GM21367 (cell line): Measurements from ENCODE around the gene DNAJB11.
"Not testable (repeated sequence)": the region's sequence is repeated elsewhere in the genome, so short reads cannot be mapped to it uniquely, and the experiment has no call there.

Source experiments
- ATAC-seq: cut with Tn5 transposase; IDR thresholded peaks from one replicate; pipeline ENCODE4 v1.9.1; 2021; ENCODE audit not compliant: unreplicated experiment

The DNAJB11 gene

DNA sequence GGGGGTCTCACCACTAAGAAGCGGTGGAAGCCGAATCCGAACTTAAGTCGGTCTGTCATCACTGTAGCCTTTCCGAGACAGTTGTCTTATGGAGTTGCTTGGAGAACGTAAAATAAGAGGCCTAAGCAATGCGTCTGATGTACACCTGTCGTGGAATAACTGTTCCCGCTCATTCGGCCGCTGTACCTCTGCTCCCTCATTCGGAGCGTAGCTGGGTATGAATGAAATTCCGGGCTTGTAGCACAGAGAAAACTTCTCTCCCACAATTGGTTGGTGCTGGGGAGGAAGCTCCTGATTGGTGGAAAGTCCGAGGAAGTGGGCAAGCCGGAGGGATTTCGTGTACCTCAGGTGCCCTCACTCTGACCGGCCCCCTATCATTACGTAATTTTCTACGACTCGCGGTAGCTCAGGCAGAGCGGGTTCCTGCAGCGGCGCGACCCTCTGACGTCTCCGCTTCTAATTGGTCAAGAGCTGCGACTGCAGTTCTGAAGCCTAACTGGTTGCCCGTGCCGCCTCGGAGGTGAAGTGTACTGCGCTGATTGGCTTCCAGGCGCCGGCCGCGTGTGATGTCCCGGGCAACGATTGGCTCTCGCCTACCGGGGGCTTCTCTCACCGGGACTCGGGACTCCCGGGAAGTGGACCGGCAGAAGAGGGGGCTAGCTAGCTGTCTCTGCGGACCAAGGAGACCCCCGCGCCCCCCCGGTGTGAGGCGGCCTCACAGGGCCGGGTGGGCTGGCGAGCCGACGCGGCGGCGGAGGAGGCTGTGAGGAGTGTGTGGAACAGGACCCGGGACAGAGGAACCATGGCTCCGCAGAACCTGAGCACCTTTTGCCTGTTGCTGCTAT, at the start of gene DNAJB11:
TSS of gene DNAJB11 (plus strand) at position 625 of the 845 bp plus-strand sequence. CDS start at position 803, 178 bp downstream.
- ATAC-seq, result peak; percentile 86

DNA sequence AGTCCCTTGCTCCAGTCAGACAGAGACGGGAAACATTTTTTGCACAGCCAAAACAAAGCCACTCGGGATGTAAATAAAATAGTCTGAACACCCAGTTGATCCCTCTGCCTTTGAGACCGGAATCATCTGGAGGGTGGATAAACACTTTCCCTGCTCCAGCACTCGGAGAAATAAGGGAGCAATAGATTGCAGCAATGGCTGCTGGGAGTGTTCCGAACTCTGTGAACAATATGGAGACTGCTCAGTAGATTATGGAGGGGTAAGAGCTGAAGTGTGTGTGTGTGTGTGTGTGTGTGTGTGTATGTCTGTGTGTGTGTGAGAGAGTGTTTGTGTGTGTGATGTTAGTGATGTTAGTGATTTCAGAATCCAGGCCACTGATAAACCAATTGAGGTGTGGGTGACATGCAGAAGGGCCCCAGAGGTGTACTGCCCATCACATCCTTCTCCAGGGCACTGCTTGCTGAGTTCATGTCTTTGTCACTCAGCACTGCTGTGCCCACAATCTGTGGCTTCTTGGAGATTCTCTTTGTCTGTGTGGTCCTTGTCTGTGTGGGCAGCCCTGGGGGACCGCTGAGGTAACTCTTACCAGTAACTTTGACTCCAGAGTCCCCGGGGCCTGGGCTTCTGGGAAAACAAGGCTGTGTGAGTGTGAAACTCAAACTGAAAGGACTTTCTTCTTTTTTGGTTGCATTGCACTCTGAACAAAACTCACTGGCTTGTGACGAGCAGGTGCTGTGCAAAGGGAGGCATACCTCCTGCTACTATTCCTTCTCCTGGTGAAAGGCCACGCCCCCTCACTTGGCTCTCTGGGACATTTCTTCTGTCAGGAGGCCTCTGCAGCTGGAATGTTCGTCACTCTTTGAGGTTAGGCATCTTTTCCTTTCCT, 49.3 kb upstream of the DNAJB11 start:
- peak; percentile 51 for ATAC-seq

DNA sequence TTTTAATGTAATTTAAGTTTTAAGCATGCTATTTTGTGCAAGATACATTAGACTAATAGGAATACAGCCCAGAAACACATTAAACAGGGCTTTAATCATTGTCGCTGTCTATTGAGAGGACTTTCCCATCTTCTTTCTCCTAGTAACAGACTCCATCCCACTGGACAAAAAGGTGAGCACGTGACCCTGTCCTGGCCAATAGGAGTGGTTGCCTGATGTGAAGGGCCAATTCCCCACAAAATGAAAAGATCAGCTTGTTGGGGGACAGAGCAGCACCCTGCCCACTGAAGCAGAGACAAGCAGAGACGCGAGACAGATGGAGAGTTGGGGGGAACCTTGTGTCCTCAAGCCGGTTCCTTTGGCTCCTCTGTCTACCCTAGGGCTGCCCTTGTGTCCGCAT, 47.5 kb upstream of the DNAJB11 start:
- ATAC-seq, result no peak

DNA sequence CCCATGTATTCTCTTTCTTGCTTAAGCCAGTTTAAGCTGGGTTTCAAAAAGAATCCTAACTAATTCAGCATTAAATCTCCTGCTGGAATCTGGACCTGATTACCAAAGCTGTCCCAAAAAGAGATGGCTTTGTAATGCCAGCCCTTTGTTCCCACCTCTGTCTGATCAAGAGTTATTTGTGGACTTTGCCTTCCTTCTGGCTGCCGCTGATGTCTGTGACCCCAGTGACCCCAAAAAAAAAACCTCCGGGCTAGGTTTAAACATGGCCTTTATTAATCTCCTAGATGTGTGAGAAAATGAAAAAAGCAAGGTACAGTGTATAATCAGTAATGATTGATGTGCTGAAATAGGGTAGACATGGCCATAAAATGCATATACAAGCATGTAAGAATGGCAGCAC, 47.1 kb upstream of the DNAJB11 start:
- ATAC-seq, result no peak

DNA sequence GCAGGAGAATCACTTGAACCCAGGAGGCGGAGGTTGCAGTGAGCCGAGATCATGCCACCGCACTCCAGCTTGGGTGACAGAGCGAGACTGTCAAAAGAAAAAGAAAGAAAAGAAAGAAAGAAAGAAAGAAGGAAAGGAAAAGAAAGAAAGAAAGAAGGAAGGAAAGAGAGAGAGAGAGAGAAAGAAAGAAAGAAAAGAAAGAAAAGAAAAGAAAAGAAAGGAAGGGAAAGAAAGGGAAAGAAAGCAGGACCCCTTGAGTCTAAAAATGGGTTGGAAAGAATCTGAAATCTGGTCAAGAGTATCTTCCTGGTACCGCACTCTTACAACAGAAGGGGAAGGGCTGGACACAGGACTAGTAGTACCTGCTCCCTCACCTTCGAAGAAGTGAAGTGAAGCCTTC, 45.9 kb upstream of the DNAJB11 start:
- ATAC-seq, result no peak

DNA sequence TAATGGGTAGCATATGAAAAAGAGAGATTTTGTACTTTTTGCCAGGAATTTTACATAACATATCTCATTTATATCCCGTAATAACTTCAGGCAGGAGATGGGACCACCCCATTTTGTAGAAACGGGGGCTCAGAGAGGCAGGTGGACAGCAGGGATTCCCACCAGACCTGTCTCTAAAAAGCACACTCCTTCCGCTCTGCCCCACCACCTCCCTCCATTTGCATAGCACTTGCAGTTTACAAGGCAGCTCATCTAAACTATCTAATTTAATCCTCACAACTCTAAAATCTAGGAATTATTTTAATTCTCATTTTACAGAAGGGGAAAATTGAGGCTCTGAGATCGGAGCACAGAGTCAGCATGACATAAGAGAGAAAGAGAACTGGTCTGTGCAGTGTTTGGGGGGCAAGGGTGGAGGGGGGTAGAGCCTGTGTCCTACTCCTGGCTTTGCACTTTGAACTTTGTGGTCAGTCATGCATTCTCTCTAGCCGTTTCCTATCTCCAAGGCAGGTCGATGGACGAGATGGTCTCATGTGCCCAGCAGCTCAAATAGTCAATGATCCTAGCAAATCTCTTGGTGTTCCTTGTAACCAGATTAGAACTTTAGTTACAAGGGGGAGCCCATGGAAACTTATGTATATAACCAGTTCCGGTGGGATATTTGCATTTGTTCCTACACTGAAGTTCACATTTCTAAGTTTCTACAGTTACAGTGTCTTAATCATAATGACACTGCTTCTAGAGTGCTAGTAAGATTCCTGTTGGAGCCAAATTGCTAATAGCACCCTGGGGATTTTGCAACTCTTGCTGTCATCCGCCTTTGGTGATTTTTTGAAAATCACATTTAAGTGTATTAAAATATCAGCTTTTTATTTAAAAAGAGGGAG, 44.9 kb upstream of the DNAJB11 start:
- peak; percentile 35 for ATAC-seq

DNA sequence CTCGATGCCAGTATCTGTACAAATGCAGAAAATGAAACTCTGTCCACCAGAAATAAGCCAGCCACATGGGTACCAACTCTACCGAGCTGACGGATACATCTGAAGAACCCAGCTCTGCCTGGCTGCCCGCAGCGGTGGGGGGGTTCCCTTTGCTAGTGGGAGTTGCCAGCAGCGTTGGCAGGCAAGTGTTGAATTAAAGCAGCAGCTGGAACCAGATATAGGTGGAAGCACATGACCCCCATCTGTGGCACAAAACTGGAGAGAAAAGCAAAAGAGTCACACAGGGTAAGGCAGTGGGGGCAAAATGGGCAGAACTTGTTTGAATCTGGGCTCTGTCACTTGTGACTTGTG, 44.3 kb upstream of the DNAJB11 start:
- peak; percentile 39 for ATAC-seq

DNA sequence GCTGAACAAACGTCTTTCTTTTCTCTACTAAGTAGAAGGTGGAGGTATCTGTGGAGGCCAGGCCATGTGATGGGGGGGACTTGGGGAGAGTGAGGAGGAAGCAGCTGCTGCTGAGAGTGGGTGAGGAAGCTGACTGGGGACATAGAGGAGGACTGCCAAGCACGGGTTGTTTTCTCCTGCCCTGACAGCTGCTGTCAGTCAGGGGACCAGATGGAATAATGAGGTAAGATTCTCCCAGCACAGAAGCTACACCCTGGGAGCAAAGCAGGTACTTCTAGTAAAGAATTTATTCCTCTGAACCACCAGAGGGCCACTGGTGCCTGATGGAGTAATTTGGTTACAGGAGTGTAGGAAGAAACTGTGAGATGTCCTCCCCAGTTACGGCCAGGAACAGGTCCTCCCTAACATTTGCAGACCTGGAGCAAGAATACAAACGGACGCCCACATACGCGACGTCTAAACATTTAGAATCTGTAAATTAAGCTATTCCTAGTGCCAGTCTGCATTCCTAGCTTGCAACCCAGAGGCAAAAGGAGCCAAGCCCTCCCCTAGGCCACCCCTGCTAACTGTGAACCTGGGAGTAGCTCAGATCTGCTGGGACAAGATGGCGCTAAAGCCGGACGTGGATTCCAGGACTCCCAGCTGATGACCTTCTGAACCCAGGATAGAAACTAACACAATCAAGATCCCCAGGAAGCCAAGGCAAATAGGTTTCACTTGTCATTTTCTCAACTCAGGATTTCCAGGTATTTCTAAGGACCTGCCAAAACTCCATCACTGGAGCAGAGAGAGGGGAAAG, 41.1 kb upstream of the DNAJB11 start:
- no peak for ATAC-seq

DNA sequence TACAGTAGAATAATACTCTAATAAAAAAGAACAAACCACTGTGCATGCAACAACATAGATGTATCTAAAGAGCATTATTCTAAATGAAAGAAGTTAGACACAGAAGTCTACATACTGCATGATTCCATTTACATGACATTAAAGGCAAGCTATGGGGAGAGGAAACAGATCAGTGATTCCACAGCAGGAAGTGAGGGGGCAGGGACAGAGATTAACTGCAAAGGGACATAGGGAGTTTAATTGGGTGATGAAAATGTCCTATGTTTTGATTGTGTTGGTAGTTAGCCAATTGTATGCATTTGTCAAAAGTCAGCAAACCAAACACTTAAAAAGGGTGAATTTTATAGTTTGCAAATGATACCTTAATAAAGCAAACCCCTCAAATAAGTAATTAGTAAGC, 40.1 kb upstream of the DNAJB11 start:
- no peak for ATAC-seq

DNA sequence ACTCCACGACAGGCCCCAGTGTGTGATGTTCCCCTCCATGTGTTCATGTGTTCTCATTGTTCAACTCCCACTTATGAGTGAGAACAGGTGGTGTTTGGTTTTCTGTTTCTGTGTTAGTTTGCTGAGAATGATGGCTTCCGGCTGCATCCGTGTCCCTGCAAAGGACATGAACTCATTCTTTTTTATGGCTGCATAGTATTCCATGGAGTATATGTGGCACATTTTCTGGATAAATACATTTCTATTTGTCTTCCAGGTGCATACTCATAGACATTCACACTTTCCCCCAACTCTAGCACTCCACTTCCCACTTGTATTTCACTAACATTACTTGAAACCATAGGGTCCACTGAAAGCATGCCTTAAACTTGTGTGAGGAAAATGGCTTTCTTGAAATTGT, 38.8 kb upstream of the DNAJB11 start:
- ATAC-seq, result not testable (repeated sequence)

DNA sequence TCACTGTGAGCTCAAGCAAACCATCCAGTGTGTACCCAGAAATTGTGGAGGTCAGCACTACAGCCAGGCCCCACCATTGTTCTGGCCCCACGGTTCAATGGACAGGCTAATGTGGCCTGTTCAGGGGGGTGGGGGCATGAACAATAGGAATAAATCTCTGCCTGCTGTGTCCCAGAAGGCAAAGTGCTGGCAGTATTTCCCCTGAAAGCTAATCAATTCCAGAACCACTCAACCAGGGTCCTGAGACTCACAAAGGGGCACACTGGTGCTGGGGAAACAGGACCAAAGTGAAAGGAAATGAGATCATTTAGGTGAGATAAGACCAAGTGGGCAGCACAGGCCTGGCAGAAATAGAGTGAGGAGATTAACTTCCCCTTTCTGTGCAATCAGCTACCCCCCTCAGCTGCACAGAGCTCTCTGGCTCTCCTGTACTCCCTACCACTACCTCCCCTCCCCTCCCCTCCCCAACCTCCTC, 37.9 kb upstream of the DNAJB11 start:
- peak; percentile 45 for ATAC-seq

DNA sequence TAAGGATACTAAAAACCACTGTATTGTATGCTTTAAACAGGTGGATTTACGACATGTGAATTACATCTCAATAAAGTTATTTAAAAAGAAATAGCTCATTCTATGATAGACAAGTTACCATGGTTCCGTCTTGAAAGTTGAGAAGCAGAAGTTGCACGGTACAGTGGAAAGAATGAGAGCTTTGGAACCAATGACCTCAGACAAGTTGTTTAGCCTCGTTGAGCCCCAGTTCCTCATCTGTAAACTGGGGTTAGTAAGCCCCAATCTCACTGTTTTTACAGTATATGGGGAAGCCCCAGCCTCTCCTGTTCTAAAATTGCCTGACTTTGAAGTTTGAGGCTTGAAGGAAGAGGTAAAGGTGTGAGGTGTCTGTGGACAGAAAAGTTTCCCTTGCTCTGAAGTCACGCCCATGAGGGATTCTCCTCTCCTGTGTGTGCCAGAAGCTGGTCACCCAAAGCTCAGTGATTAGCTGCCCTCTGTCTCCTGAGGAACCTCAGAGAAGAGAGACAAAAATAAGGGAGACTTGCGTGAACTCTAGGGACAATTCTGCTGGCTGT, 36.3 kb upstream of the DNAJB11 start:
- peak; percentile 81 for ATAC-seq

DNA sequence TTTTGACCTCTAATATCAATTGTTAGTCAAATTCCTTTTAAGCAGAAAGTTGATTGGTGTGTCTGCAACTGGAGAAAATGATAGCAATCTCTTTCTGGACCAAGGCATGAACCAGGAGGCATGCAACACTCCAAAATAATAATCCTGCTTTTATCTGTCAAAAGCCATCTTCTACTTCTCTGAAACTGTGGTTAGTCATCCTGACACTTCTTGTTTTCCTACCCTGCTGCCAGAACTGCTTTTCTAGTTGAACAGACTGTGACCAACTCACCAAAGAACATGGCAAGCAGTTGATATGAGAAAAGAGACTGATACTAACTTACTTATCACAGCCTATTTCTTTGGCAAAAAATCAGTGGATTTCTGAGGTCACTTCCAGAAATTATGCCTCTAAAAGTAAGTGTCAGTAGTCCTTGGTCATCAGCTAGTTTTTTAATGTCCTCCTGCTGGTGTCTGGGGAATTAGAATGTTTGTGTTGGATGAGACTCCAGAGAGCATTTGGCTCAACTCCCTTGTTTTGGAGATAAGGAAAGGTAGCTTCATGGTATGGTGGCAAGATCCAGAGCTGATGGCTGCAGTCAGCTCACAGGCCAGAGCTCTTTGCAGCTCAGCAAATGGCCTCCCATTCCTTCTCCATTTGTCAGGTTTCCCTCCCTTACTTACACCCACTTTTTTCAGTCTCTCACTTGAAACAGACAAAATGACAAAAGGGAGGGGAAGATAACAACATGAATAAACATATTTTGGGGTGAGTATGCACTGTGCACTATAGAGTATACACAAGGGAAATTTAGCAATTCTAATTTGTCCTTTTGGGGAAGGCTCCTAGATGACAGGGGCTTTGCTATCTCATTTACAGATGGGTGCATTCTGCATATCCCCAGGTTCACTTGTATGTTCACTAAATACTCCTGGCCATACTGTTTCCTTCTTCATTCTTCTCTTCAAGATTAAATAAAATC, 33.4 kb upstream of the DNAJB11 start:
- ATAC-seq, result no peak

DNA sequence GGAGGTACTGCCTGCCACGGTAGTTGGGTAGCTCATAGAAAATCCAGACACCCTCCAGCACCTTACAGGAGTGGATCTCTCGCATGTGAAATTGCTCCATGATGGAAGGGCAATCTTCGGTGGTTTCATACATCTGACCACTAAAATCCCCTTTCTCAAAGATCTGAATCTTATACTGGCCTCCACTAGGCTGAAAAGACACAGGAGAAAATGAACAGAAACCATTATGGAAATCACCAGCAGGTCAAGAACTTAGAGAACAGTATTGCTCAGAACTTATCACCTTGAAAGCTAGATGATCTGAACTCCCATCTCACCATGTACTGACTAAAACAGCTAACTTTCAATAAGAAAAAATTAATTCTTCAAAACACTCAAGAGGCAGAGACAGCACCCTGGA, 31.7 kb upstream of the DNAJB11 start:
- ATAC-seq, result no peak

DNA sequence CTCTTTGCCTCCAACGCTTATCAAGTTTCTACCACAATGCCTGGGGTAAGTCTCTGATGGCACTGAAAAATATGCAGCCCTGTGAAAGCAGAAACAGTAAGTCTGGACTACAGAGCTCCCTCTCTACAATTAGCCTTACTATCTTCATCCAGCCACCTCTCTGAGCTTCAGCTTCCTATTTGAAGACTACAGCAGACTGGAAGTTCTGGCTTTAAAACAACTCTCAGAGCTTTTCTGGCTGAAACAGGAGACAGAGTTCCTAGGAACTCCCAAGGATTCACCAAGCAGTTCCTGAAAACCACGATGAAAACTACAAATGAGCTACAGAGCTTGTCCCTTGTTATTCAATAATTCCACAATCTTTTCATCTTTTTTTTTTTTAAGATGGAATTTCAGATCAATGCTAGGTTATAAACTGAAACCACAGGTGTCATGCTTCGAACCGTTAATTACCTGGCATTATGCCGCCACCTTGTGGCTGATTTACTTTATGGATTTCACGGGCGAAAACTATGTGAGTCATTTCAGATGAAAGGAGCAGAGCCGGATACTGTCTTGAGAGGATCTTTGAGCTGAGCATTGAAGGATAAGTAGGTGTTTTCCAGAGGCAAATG, 30.2 kb upstream of the DNAJB11 start:
- peak; percentile 59 for ATAC-seq

DNA sequence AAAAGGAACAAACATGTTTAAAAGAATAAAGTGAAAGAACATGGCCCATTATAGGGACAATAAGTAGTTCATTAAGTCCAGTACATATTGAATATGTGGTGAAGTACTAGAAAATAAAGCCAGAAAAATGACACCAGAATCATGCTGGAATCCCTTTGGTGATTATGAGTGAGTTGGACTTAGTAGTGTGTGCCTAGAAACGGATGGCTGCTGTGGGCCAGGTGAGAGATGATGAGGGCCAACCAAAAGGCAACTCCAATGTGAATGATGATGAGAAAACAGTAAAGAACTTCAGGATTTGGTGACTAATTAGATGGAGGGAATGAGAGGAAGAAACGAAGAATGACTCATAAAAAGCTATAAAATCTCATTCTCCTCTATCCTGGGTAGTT, 29.7 kb upstream of the DNAJB11 start:
- ATAC-seq, result no peak

DNA sequence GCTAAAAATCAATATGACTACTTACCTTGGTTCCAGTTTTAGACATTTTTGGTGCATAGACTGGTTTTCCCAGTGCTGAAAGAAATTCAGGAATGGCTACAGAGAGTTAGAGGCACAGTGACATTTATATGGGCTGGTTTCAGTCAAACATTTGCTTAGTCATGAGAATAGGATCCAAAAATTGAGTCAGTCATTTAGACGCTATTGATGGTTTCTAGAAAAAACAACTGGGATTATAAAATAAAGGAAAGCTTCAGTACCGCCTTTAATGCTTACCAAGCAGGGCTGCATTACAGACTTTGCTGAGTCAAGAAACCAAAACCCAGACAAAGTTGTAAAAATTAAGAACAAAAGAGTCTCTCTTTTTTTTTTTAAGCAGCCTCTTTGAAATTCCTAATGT, 26.2 kb upstream of the DNAJB11 start, which contains the start of gene CRYGS:
TSS of gene CRYGS (minus strand) at position 100 of the 400 bp plus-strand sequence. CDS start at position 46, 54 bp downstream.
- ATAC-seq, result no peak

DNA sequence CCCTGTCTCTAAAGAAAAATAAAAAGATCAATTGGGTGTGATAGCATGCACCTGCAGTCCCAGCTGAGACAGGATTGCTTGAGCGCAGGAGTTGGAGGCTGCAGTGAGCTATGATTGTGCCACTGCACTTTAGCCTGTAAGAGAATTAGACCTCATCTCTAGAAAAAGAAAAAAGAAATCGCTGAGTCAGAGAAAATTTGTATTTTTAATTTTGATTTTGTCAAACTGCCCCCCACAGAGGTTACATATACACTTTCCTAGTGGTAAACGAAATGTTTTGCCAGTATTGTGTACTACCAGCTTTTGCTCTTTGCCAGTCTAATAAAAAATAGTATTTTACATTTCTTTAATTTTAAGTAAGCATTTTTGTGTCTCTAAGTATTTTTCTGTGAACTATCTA, 21.0 kb upstream of the DNAJB11 start:
- no peak for ATAC-seq
